ENCODE data around the gene C18orf32.

The C18orf32 gene

DNA sequence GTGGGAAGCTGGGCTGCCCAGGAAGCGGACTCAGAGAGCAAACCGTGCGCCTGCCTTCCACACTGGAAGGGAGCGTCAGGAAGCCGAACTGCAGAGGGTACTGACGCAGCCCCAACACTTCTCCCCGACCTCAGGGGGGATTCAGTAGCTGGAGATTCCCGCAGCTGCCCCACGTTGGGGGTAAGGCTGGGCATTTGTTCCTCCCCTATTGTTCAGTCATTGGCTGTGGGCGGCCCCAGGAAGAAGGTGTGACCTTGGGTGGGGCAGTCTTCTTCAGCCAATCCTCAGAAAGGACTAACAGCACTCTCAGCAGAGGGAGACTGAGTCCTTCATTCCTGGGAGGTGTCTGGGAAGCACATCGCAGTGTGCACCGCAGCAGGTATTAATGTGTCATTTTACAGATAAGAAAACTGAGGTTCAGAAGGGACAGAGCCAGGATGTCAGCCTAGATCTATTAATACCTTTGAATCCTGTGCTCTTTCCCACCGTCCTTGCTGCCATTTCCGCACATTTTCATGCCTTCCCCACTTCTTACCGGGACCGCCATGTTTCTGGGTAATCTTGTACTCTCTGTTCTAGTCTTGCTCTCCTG is 12.1 kb upstream of the C18orf32 start:
- TF ChIP-seq, protein P1, sequence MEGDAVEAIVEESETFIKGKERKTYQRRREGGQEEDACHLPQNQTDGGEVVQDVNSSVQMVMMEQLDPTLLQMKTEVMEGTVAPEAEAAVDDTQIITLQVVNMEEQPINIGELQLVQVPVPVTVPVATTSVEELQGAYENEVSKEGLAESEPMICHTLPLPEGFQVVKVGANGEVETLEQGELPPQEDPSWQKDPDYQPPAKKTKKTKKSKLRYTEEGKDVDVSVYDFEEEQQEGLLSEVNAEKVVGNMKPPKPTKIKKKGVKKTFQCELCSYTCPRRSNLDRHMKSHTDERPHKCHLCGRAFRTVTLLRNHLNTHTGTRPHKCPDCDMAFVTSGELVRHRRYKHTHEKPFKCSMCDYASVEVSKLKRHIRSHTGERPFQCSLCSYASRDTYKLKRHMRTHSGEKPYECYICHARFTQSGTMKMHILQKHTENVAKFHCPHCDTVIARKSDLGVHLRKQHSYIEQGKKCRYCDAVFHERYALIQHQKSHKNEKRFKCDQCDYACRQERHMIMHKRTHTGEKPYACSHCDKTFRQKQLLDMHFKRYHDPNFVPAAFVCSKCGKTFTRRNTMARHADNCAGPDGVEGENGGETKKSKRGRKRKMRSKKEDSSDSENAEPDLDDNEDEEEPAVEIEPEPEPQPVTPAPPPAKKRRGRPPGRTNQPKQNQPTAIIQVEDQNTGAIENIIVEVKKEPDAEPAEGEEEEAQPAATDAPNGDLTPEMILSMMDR (IDR thresholded peaks at IDR 0.05; ENCODE audit: insufficient read depth, low read depth, low read length, missing control alignments): no peak
- no peak for DNase-seq (ENCODE audit: low read depth)
- H3K4me3 ChIP-seq (ENCODE audit: low read length): no peak overlapping the region

GRCh38 chr18:49495480-49495879 is 8.4 kb upstream of the C18orf32 start:
- H3K4me3 ChIP-seq (ENCODE audit: low read length): no peak overlapping the region
- TF ChIP-seq, protein P1 (IDR thresholded peaks at IDR 0.05; ENCODE audit: insufficient read depth, low read depth, low read length, missing control alignments): no peak
- no peak for DNase-seq (ENCODE audit: low read depth)

DNA sequence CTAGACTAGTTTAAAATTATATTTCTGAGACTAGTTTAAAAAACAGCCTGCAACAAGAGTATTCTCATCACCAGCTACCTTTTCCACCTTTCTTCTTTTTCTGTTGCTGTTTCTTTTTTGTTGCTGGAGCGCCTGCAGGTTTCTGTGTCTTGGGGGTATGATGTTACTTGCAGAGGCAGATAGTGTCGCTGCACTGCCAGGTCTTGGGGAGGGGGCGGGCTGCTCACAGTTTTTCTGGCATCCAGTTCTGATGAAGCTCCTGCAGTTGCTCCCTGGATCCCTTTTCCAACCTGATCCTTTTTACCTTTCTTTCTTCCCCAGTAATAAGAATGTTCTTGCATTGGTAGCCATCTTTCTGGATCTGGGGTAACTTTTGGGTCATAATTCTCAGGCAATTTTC is 8.0 kb upstream of the C18orf32 start:
- H3K4me3 ChIP-seq (ENCODE audit: low read length): no peak overlapping the region
- TF ChIP-seq, protein P1 (IDR thresholded peaks at IDR 0.05; ENCODE audit: insufficient read depth, low read depth, low read length, missing control alignments): no peak
- no peak for DNase-seq (ENCODE audit: low read depth)

GRCh38 chr18:49494660-49495059 is 7.6 kb upstream of the C18orf32 start:
- TF ChIP-seq, protein P1 (IDR thresholded peaks at IDR 0.05; ENCODE audit: insufficient read depth, low read depth, low read length, missing control alignments): no peak
- no peak overlapping the region for H3K4me3 ChIP-seq (ENCODE audit: low read length)
- no peak for DNase-seq (ENCODE audit: low read depth)

- TF ChIP-seq, protein P1 (IDR thresholded peaks at IDR 0.05; ENCODE audit: insufficient read depth, low read depth, low read length, missing control alignments): no peak
- DNase-seq (ENCODE audit: low read depth): no peak
- no peak overlapping the region for H3K4me3 ChIP-seq (ENCODE audit: low read length)
Measured at GRCh38 chr18:49492694-49493033, 5.6 kb upstream of the C18orf32 start.

- peak within 1 kb of the TSS; percentile 99 for H3K4me3 ChIP-seq (ENCODE audit: low read length)
- TF ChIP-seq, protein P1 (IDR thresholded peaks at IDR 0.05; ENCODE audit: insufficient read depth, low read depth, low read length, missing control alignments): no peak
- peak; percentile 99 for DNase-seq (ENCODE audit: low read depth)
Measured at GRCh38 chr18:49491857-49492693, 5.0 kb upstream of the C18orf32 start, which contains the start of gene RPL17. TSS of gene RPL17 (minus strand) at chr18:49492465.
